ENCODE measurements around the gene MOGAT1.

DNA sequence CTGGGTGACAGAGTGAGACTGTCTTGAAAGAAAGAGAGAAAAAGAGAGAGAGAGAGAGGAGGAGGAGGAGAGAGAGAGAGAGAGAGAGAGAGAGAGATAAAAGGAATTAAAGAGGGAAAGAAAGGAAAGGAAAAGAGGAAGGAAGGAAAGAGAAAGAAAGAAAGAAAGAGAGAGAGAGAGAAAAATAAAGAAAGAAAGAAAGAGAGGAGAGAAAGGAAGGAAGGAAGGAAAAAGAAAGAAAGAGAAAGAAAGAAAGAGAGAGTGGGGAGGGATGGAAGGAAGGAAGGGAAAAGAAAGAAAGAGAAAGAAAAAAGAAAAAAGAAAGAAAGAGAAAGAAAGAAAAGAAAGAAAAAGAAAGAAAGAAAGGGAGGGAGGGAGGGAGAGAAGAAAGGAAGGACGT, 29.8 kb downstream of the MOGAT1 start:
- TF ChIP-seq, protein P1, sequence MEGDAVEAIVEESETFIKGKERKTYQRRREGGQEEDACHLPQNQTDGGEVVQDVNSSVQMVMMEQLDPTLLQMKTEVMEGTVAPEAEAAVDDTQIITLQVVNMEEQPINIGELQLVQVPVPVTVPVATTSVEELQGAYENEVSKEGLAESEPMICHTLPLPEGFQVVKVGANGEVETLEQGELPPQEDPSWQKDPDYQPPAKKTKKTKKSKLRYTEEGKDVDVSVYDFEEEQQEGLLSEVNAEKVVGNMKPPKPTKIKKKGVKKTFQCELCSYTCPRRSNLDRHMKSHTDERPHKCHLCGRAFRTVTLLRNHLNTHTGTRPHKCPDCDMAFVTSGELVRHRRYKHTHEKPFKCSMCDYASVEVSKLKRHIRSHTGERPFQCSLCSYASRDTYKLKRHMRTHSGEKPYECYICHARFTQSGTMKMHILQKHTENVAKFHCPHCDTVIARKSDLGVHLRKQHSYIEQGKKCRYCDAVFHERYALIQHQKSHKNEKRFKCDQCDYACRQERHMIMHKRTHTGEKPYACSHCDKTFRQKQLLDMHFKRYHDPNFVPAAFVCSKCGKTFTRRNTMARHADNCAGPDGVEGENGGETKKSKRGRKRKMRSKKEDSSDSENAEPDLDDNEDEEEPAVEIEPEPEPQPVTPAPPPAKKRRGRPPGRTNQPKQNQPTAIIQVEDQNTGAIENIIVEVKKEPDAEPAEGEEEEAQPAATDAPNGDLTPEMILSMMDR (IDR thresholded peaks at IDR 0.05; ENCODE audit: insufficient read depth, low read depth, low read length) = no peak
- TF ChIP-seq EZH2 (IDR thresholded peaks at IDR 0.05; ENCODE audit: insufficient read depth, low read length) = no peak
